GM10248 (cell line): ENCODE measurements around the gene WNT11.

ENCODE experiments used
- CTCF ChIA-PET: fragments of 300-600 bp; sonication (Branson Sonifier 250); formaldehyde crosslinking; extraction: SDS; loops from one replicate; lab custom pipeline; 2021; ENCODE audit warnings: antibody characterized with exemption; lab: Yijun Ruan, JAX
- POLR2A ChIA-PET: fragments of 350-650 bp; sonication (Branson Sonifier 250); formaldehyde crosslinking; extraction: SDS; loops from one replicate; lab custom pipeline; 2020; ENCODE audit warnings: antibody characterized with exemption; lab: Yijun Ruan, JAX
- DNase-seq: peaks from one replicate; pipeline ENCODE4 v3.0.0; 2012; ENCODE audit errors: extremely low spot score
- TF ChIP-seq, protein P1 (sequence below): IDR thresholded peaks from 2 replicates; pipeline ENCODE4 v1.5.1; 2012; ENCODE audit warnings: mild to moderate bottlenecking, low read depth; ENCODE audit errors: extremely low read depth, missing control alignments, control extremely low read depth

Gene WNT11

DNA sequence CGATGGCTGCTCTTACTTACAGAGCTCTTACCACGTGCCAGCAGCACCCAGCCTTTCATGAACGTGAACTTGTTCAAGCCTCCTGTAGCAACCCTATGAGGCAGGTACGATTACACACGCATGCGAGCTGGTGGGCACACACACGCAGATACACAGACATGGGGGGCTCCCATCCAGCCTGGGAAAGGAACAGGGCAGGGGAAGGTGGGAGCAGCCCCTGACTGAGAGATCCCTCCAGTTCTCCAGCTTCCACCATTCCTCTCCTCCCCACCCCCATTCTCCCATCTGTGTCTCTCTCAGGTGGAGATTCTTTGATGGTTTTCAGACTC is 37.6 kb upstream of the WNT11 start:
- TF ChIP-seq, protein P1, sequence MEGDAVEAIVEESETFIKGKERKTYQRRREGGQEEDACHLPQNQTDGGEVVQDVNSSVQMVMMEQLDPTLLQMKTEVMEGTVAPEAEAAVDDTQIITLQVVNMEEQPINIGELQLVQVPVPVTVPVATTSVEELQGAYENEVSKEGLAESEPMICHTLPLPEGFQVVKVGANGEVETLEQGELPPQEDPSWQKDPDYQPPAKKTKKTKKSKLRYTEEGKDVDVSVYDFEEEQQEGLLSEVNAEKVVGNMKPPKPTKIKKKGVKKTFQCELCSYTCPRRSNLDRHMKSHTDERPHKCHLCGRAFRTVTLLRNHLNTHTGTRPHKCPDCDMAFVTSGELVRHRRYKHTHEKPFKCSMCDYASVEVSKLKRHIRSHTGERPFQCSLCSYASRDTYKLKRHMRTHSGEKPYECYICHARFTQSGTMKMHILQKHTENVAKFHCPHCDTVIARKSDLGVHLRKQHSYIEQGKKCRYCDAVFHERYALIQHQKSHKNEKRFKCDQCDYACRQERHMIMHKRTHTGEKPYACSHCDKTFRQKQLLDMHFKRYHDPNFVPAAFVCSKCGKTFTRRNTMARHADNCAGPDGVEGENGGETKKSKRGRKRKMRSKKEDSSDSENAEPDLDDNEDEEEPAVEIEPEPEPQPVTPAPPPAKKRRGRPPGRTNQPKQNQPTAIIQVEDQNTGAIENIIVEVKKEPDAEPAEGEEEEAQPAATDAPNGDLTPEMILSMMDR = no peak
- DNase-seq = no peak
- ChIA-PET CTCF (interaction anchor here (0.9 to 5.3 kb wide), 2 partner anchors 37 to 75 kb away, joined by 3 to 31 read pairs; partner anchors contain the start of gene WNT11), POLR2A (no interaction called here)

DNA sequence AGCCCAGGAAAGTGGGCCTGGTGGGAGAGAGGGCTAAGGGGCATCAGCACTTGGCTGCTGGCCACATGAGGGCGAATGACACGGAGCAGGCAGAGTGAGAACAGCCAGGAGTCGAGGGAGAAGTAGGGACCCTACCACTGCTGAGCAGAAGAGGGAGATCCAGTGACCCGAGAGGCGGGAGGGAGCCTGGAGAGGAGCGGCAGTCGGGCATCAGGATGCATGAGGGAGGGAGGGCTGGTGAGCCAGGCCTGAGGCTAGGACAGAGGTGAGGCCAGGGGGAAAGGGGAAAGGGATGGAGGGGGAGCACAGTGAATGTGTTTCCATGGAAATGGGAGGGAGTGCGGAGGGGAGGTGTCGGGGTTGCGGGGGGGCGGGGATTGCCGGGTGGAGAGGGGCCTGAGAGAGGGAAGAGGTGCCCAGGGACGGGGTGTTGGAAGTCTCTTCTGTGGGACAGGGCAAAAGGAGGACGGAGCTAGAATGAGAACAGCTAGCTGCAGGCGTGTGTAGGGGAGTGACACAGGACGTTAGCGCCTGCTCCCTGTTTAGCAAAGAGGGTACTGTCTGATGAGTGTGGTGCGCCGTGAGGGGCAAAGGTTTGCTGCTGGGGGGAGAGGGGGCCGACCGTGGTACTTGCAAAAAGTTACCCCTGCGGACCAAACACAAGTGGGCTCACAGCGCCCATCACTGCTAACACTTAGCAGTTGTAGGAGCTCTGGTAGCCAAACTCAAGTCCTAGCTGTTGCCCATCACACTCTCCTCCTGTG is 37.1 kb upstream of the WNT11 start:
- CTCF ChIA-PET = interaction anchor here (0.9 to 5.3 kb wide), 3 partner anchors 10 to 76 kb away, joined by 3 to 31 read pairs (median 4); partner anchors contain the start of gene WNT11
- DNase-seq = no peak
- POLR2A ChIA-PET = no interaction called here
- TF ChIP-seq, protein P1 = no peak

DNA sequence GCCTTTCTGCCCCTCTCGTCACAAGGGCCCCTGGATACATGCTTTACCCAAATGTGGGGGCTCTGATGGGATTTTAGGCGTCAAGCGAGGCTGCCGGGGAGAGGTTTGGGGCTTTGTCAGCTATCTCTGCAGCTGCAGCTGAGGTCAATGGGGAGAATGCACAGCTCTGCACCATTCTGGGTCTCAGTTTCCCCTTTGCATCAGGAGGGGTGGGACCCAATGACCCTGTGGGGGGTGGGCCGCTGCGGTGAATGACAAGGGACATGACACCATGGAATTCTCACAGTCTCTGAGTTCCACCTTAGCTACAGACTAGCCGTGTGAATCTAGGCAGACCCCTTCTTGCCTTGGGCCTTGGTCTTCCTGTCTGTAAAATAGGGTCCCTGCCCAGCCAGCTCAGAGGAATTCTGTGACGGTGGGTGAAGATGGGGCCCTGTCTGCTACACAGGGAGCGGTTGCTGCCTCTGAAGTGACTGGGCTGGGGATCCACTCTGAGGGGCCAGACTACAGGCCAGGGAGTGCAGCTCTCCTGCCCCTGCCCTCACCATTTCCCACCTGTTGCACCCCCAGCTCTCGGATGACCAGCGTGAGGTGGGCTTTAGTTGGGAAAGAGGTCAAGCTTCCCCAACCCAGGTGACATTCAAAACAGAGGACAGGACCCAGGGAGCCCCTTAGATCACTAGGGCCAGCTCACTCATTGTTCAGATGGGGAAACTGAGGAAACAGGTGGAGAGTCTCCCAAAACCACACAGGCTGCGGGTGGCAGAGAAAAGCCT is 35.9 kb upstream of the WNT11 start:
- POLR2A ChIA-PET = no interaction called here
- no peak for DNase-seq
- CTCF ChIA-PET = interaction anchor here (1.3 to 5.3 kb wide), 2 partner anchors 11 to 35 kb away, joined by 4 to 31 read pairs; partner anchors contain the start of gene WNT11
- TF ChIP-seq, protein P1 = no peak

DNA sequence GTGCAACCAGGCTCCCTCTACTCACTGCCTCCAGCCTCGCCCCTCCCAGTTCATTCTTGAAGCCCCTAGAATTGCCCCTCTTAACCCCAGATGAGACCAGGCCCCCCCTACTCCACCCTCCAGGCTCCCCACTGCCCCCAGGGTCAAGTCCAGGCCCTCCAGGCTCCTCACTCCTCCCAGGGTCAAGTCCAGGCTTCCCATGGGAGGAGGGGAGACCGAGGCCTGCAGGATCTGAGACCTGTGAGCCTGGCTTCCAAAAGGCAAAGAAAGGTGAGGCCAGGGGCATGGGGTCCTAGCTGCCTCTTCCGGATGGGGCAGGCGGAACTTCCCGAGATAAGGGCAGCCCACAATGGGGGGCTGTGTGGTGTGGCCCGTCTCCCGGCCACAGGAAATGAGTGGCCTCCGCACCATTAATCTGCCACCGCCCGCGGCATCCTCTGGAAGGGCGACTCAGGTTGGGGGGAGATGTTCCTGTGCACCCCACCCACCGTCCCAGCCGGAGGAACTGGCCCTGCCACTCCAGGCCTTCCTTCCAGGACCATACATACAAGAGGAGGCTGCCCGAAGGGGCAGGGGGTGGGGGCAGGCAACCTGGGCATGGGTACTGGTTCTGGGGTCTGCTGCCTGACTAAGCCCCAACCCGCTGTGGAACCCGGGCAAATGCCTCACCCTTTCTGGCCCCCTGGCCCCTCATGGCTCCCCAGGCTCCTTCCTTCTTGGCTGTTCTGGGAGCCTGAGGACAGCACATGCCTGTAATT is 35.1 kb upstream of the WNT11 start:
- no peak for DNase-seq
- ChIA-PET POLR2A (no interaction called here), CTCF (interaction anchor here (0.7 to 5.3 kb wide), 3 partner anchors 12 to 34 kb away, joined by 4 to 31 read pairs (median 4); partner anchors contain the start of gene WNT11)
- TF ChIP-seq, protein P1 = no peak

DNA sequence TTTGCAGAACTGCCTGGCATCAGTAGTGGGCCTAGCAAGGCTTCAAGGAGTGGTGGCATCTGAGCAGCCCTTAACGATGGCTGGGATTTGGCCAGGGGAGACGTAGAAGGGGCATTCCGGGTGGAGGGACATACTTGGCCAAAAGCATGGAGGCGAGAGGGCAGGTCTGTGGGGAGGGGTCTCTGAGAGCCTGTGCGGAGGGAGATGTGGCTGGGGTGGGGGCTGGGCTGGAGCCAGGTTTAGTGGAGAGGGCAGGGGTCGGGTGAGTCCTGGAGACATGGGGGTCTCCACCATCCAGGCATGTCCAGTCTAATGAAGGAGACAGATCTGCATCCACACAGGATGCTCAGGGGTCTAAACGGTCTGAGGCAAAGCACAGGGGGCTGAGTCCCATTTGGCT is 34.4 kb upstream of the WNT11 start:
- ChIA-PET CTCF (interaction anchor here (0.7 to 1.6 kb wide), 3 partner anchors 8 to 34 kb away, joined by 3 to 7 read pairs (median 4); no protein-coding TSS in a partner anchor), POLR2A (no interaction called here)
- TF ChIP-seq, protein P1 = no peak
- no peak for DNase-seq

DNA sequence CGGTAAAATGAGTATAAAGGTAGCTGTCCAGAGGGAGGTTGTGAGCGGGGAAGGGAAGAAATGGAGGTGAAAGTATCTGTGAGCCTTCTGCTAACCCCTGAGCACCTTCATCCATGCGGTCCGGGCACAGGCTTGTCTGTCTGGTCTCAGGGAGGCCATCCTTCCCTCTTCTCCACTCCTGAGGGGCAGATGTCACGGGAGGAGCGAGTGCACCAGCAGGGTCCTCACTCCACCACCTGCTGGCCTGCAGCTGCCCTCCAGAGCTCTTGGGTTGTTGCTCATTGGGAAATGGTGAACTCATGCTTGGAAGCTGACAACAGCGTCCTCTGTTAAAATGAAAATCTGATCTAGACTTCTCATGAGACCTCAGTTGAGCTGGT is 33.8 kb upstream of the WNT11 start:
- POLR2A ChIA-PET = no interaction called here
- CTCF ChIA-PET = interaction anchor here (1.0 to 1.6 kb wide), 2 partner anchors 9 to 33 kb away, joined by 3 to 7 read pairs; no protein-coding TSS in a partner anchor
- TF ChIP-seq, protein P1 = no peak
- no peak for DNase-seq
